Measurements from ENCODE around the gene ZNF532.
"Not testable (repeated sequence)": the region's sequence is repeated elsewhere in the genome, so short reads cannot be mapped to it uniquely, and the experiment has no call there.

The ZNF532 gene

GRCh38 chr18:58827428-58827827 lies 37.2 kb upstream of the ZNF532 start:
- no peak for TF ChIP-seq CTCF (IDR thresholded peaks at IDR 0.05; ENCODE audit: control insufficient read depth, insufficient read depth, low read depth, low read length, missing control alignments)
- no peak for DNase-seq (ENCODE audit: low read depth)
- H3K4me3 ChIP-seq (ENCODE audit: control insufficient read depth, low read depth, low read length), result no peak overlapping the region

GRCh38 chr18:58827886-58828285 lies 36.8 kb upstream of the ZNF532 start:
- TF ChIP-seq CTCF (IDR thresholded peaks at IDR 0.05; ENCODE audit: control insufficient read depth, insufficient read depth, low read depth, low read length, missing control alignments), result no peak
- DNase-seq (ENCODE audit: low read depth), result no peak
- H3K4me3 ChIP-seq (ENCODE audit: control insufficient read depth, low read depth, low read length), result no peak overlapping the region

DNA sequence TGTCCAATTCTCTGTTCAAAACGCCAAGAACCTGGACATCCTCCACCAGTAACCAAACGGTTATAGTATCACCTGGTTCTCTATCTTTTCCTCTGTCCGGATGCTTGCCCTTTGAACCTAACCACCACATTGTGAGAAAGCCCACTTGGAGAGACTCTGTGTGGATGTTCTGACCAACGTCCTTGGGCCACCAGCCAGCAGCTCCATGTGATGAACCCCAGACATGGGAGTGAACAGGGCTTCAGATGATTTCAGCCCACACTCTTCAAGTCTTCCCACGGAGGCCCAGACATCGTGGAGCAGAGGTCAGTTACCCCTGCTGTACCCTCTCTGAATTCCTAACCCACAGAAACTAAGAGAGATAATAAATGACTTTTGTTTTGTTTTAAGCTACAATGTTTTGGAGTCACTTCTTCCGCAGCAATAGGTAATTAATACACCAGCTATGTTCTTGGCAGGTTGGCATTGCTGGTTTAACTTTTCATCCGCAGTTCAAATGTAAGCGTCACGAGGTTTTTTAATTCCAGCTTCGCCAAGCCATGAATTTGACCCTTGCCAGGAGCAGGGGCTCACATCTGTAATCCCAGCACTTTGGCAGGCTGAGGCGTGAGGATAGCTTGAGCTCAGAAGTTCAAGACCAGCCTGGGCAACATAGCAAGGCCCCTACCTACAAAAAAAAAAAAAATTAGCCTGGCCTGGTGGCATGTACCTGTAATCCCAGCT lies 36.1 kb upstream of the ZNF532 start:
- no peak for TF ChIP-seq CTCF (IDR thresholded peaks at IDR 0.05; ENCODE audit: control insufficient read depth, insufficient read depth, low read depth, low read length, missing control alignments)
- H3K4me3 ChIP-seq (ENCODE audit: control insufficient read depth, low read depth, low read length), result no peak overlapping the region
- no peak for DNase-seq (ENCODE audit: low read depth)

- no peak for DNase-seq (ENCODE audit: low read depth)
- H3K4me3 ChIP-seq (ENCODE audit: control insufficient read depth, low read depth, low read length), result no peak overlapping the region
- no peak for TF ChIP-seq CTCF (IDR thresholded peaks at IDR 0.05; ENCODE audit: control insufficient read depth, insufficient read depth, low read depth, low read length, missing control alignments)
Observed at GRCh38 chr18:58829263-58829662, 35.4 kb upstream of the ZNF532 start.

GRCh38 chr18:58829886-58830285 lies 34.8 kb upstream of the ZNF532 start:
- not testable (repeated sequence) for H3K4me3 ChIP-seq (ENCODE audit: control insufficient read depth, low read depth, low read length)

GRCh38 chr18:58831606-58832005 lies 33.1 kb upstream of the ZNF532 start:
- no peak for TF ChIP-seq CTCF (IDR thresholded peaks at IDR 0.05; ENCODE audit: control insufficient read depth, insufficient read depth, low read depth, low read length, missing control alignments)
- DNase-seq (ENCODE audit: low read depth), result peak; percentile 29

More at GRCh38 chr18:58829886-58830285, 34.8 kb upstream of the ZNF532 start:
- DNase-seq (ENCODE audit: low read depth), result not testable (repeated sequence)

DNA sequence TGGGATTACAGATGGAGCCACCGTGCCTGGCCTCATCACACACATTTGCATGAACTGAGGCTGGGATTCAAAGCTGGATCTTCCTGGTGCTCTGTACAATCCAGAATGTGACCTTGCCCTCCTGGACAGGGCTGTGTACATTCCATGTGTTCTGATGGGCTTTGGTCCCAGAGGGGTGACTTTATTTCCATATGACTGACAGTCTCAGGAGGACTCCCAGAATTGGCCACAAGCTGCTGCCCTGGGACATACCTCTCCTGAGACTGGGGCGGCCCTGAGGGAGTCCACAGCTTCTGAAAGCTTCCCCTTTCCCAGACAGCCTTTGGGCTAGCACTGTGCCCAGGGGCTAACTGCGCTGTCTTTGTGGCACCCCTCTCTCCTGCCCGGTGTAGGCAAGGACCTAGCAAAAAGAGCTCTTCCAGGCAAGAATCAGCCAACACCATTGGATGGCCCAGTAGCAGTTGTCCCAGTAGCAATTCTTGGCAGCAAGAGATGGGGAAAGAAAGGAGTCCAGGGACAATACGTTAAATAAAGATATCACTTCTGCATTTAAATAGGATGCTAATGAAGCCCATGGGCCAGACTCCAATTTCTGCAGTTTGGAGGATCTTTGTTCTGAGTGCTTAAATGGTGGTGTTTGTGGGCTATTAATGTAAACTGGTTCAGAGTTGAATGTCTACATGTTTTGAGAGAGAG lies 26.4 kb upstream of the ZNF532 start:
- DNase-seq (ENCODE audit: low read depth), result no peak
- H3K4me3 ChIP-seq (ENCODE audit: control insufficient read depth, low read depth, low read length), result no peak overlapping the region

More at GRCh38 chr18:58831606-58832005, 33.1 kb upstream of the ZNF532 start:
- no peak overlapping the region for H3K4me3 ChIP-seq (ENCODE audit: control insufficient read depth, low read depth, low read length)

More for the DNA sequence above, 26.4 kb upstream of the ZNF532 start:
- no peak for TF ChIP-seq CTCF (IDR thresholded peaks at IDR 0.05; ENCODE audit: control insufficient read depth, insufficient read depth, low read depth, low read length, missing control alignments)

Data from AG09309 (cell line).